Pancreas (tissue), 10 donors: ENCODE measurements around the gene NKPD1. TPM values are rescaled to one million over a fixed set of nuclear protein-coding genes. Genes with fewer than 3 reads are reported as not detected.

Experiments used
- ATAC-seq, 4 donors: fragments of 200-7000 bp; cut with Tn5 transposase; one replicate each; pipeline versions ENCODE4 v1.8.0 to v1.9.1; 2020; ENCODE audit warnings: mild to moderate bottlenecking in 4 of 4, moderate library complexity in 4 of 4
- DNase-seq, 6 donors: peaks; one replicate each; pipeline ENCODE4 v3.0.0-alpha.2; 2020
- FAIRE-seq: peaks from 2 replicates; lab custom pipeline; 2012; peaks lifted over from hg19 to GRCh38; lab: Jason Lieb, UNC
- H3K27ac ChIP-seq, 4 donors: fragments of 200-600 bp; sonication (generic); 1 replicate in 3 of 4; 2 replicates in 1 of 4; pipeline versions ENCODE4 v1.5.0 to v1.8.0; 2020
- H3K27me3 ChIP-seq, 4 donors: fragments of 200-600 bp; one replicate each; pipeline ENCODE4 v1.8.0; 2021
- H3K36me3 ChIP-seq, 3 donors: fragments of 200-600 bp; sonication (generic) in 1 of 3; one replicate each; pipeline versions ENCODE4 v1.5.0 to v1.8.0; 2020 to 2021
- H3K4me1 ChIP-seq, 3 donors: fragments of 200-600 bp; one replicate each; pipeline ENCODE4 v1.8.0; 2021
- H3K4me3 ChIP-seq, 4 donors: fragments of 200-600 bp; sonication (generic) in 2 of 4; one replicate each; pipeline versions ENCODE4 v1.5.0 to v1.8.0; 2020 to 2021
- H3K9me3 ChIP-seq, 4 donors: fragments of 200-600 bp; one replicate each; pipeline ENCODE4 v1.8.0; 2021
- whole genome bisulfite sequencing, 2 donors: extraction: QIAGEN DNeasy Blood & Tissue Kit; methylation state at CpG; one replicate each; pipeline ENCODE4 v1.1.7; 2013; 5-methylcytosine and 5-hydroxymethylcytosine counted together
- intact Hi-C, 3 donors: fragments of 100-400 bp; cut with DNase I; formaldehyde crosslinking; loops; one replicate each; pipeline versions ENCODE4 v1.11.1 to v1.14.2; 2022
- polyA plus RNA-seq, 2 donors: library from polyadenylated mRNA; stranded (reverse); fragments of 200-250 nt; gene quantifications; one replicate each; pipeline ENCODE4 v1.2.3, GENCODE V29; 2013
- total RNA-seq, 6 donors: library from RNA; stranded (reverse); fragmentation: NEBNext Ultra II Directional in 4 of 6; extraction: Animal tissue kit (Norgen Biotek cat#: 25700) in 4 of 6; gene quantifications; one replicate each; pipeline versions ENCODE4 v1.2.1 to v1.2.4, GENCODE V29; 2021 to 2023
- TF ChIP-seq, protein P1 (sequence below), 4 donors: fragments of 200-600 bp; sonication (generic) in 3 of 4; IDR thresholded peaks; one replicate each; pipeline versions ENCODE4 v1.5.0 to v1.8.0; 2021; ENCODE audit warnings: antibody characterized with exemption in 4 of 4
- donor health status: healthy with polysubstance abuse.
- donor health status: DM: no; HTN: no; CAD: no; lungs with moderate emphysema.
- donor health status: DM: no; HTN: no; CAD: no.
- donor health status: control.
- donor health status: control.
- donor health status: Bipolar disorder and iron deficiency.
- donor health status: DM: yes; HTN: yes; CAD: no.
- donor health status: DM: no; HTN: no; CAD: no.
- donor health status: DM: no; HTN: no; CAD: no.
- donor health status: DM: yes; HTN: yes; CAD: no.

NKPD1 gene
- total and polyA plus RNA-seq, 8 donors: 0.03 to 0.33 (median 0.14) TPM; not detected in 4

DNA sequence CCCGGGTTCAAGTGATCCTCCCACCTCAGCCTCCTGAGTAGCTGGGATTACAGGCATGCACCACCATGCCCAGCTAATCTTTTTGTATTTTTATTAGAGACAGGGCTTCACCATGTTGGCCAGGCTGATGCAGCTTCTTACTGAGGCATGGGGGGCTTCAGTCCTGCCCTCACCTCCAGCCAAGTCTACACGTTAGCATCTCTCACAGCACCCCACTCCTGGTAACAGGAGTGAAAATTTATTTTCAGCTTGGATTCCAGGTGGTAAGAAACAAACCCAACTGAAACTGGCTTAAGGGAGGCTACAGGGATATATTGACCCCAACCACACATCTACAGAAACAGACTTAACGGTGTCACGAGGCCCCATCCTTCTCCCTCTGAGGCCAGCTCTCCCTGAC is 10.6 kb downstream of the NKPD1 start:
- Histone ChIP-seq H3K36me3 (peaks cover 0 to 4% (median 0%) of the 10 kb centered on the region in 3 donors), H3K9me3 (no peaks in the 10 kb centered on the region), H3K27me3 (peaks cover 0 to 7% (median 3%) of the 10 kb centered on the region in 4 donors), H3K4me3 (no peak overlapping the region), H3K27ac (no peak overlapping the region), H3K4me1 (peaks cover 13 to 15% (median 13%) of the 10 kb centered on the region in 3 donors)
- FAIRE-seq (no peak), DNase-seq (no peak), ATAC-seq (no peak)
- TF ChIP-seq, protein P1, sequence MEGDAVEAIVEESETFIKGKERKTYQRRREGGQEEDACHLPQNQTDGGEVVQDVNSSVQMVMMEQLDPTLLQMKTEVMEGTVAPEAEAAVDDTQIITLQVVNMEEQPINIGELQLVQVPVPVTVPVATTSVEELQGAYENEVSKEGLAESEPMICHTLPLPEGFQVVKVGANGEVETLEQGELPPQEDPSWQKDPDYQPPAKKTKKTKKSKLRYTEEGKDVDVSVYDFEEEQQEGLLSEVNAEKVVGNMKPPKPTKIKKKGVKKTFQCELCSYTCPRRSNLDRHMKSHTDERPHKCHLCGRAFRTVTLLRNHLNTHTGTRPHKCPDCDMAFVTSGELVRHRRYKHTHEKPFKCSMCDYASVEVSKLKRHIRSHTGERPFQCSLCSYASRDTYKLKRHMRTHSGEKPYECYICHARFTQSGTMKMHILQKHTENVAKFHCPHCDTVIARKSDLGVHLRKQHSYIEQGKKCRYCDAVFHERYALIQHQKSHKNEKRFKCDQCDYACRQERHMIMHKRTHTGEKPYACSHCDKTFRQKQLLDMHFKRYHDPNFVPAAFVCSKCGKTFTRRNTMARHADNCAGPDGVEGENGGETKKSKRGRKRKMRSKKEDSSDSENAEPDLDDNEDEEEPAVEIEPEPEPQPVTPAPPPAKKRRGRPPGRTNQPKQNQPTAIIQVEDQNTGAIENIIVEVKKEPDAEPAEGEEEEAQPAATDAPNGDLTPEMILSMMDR (IDR thresholded peaks at IDR 0.05): no peak
- 94 to 96% methylated on average over 4 of the region's 4 CpGs for WGBS, 2 donors
- intact Hi-C loops: no loop called here

DNA sequence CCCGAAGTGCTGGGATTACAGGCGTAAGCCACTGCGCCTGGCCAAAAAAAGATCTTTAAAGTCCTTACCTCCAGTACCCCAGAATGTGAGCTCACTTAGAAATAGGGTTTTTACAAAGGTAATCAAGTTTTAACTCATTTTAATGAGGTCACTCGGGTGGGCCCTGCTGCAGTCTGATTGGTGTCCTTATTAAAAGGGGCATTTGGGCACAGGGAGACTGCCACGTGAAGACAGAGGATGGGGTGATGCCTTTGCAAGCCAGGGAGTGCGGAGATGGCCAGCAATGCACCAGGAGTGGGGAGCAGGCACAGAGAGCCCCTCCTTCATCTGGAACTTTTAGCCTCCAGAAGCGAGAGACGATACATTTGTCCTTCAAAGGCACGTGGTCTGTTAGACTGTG is 11.7 kb downstream of the NKPD1 start:
- Histone ChIP-seq H3K9me3 (no peaks in the 10 kb centered on the region), H3K36me3 (peaks cover 0 to 6% (median 0%) of the 10 kb centered on the region in 3 donors), H3K4me3 (no peak overlapping the region), H3K27me3 (peaks cover 0 to 7% (median 3%) of the 10 kb centered on the region in 4 donors), H3K4me1 (peaks cover 13 to 15% (median 13%) of the 10 kb centered on the region in 3 donors), H3K27ac (no peak overlapping the region)
- DNase-seq: no peak
- TF ChIP-seq, protein P1 (IDR thresholded peaks at IDR 0.05): no peak
- no peak for FAIRE-seq
- no peak for ATAC-seq
- WGBS, 2 donors: 85% methylated on average over 9 of the region's 9 CpGs
- intact Hi-C loops: no loop called here

DNA sequence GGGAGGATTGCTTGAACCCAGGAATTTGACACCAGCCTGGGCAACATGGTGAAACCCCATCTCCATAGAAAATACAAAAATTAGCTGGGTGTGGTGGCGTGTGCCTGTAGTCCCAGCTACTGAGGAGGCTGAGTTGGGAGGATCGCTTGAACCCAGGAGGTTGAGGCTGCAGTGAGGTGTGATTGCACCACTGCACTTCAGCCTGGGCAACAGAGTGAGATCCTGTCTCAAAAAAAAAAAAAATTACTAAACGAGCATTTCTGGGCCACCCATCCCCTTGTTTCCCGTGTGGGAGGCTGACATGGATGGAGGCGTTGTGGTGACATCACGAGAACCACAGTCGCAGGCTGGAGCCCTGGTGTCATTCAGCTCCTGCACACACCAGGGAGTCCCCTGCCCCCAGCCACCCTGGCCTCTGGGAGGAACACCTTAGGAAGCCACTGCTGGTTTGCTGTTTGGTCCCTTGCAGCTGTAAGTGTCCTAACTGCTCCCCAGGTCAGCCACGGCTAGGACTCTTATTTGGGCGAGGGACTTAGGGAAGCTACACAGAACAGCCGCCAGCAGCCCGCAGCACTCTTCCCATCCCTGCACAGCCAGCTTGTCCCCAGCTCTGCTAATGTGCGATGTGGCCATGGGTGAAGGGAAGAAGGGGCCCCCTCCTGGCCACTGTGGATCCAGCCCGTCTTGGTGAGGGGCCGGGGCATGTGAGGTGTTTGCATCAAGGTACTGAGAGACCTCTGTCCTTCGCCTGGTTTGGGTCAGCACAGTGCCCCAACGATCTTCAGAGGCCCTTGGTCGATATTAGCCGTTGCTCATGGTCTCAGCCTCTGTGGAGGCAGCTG is 12.7 kb downstream of the NKPD1 start:
- Histone ChIP-seq H3K4me1 (peaks cover 5 to 9% (median 6%) of the 10 kb centered on the region in 3 donors), H3K4me3 (no peak overlapping the region), H3K27ac (no peak overlapping the region), H3K9me3 (no peaks in the 10 kb centered on the region), H3K27me3 (peaks cover 0 to 7% (median 3%) of the 10 kb centered on the region in 4 donors), H3K36me3 (peaks cover 0 to 6% (median 0%) of the 10 kb centered on the region in 3 donors)
- DNase-seq: peak in 2 of 6 donors; percentile 8 to 47
- WGBS, 2 donors: 87% methylated on average over 18 of the region's 18 CpGs
- FAIRE-seq: no peak
- TF ChIP-seq, protein P1 (IDR thresholded peaks at IDR 0.05): no peak
- ATAC-seq: no peak
- intact Hi-C loops: no loop called here

DNA sequence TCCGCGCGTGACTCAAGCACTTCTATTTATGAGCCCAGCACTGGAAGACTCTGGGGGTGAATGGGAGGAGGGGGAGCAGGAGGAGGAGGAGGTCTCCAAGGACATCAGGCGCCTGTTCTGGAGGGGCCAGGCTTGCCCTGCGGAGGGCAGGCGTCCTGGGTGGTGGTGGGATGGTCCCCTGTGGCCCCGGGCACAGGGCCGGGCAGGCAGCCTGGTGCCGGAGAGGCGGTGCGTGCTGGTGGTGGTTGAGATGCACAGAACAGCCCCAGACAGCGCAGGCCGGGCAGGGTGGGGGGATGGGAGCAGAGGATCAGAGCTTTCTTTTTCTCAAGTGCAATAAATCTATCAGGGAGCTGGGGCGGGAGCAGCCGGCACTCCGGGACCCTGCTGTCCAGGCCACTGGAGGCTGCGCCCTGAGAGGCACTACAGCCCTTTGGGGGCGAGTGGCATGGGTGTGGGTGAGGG is 14.0 kb downstream of the NKPD1 start:
- intact Hi-C loops: no loop called here
- ATAC-seq: no peak
- no peak overlapping the region for H3K27ac ChIP-seq

More for the DNA sequence above, 14.0 kb downstream of the NKPD1 start:
- 94 to 95% methylated on average over 18 of the region's 18 CpGs for WGBS, 2 donors
- H3K9me3 ChIP-seq: no peaks in the 10 kb centered on the region
- H3K4me1 ChIP-seq: no peaks in the 10 kb centered on the region
- H3K36me3 ChIP-seq: peaks cover 0 to 17% (median 0%) of the 10 kb centered on the region in 3 donors
- DNase-seq (peak in 1 of 6 donors; percentile 60), FAIRE-seq (no peak)
- H3K27me3 ChIP-seq: peaks cover 0 to 2% (median under 1%) of the 10 kb centered on the region in 4 donors
- H3K4me3 ChIP-seq: no peak overlapping the region
- TF ChIP-seq, protein P1 (IDR thresholded peaks at IDR 0.05): no peak
